ENCODE measurements around the gene CNKSR3.

CNKSR3 gene

GRCh38 chr6:154500769-154501577 lies 9.5 kb downstream of the CNKSR3 start:
- no peak for DNase-seq

- DNase-seq, result no peak
Observed at GRCh38 chr6:154499855-154500589, 10.5 kb downstream of the CNKSR3 start.

- DNase-seq, result no peak
Observed at GRCh38 chr6:154498340-154498934, 12.0 kb downstream of the CNKSR3 start.

GRCh38 chr6:154496793-154497517 lies 13.5 kb downstream of the CNKSR3 start:
- DNase-seq, result no peak

GRCh38 chr6:154496186-154496585 lies 14.3 kb downstream of the CNKSR3 start:
- no peak for DNase-seq

- DNase-seq, result no peak
Observed at GRCh38 chr6:154494592-154495311, 15.7 kb downstream of the CNKSR3 start.

GRCh38 chr6:154491567-154492470 lies 18.7 kb downstream of the CNKSR3 start:
- no peak for DNase-seq

- DNase-seq, result no peak
Observed at GRCh38 chr6:154489822-154490221, 20.7 kb downstream of the CNKSR3 start.

GRCh38 chr6:154488802-154489437 lies 21.6 kb downstream of the CNKSR3 start:
- no peak for DNase-seq

GRCh38 chr6:154488248-154488593 lies 22.3 kb downstream of the CNKSR3 start:
- DNase-seq, result no peak

- no peak for DNase-seq
Observed at GRCh38 chr6:154487367-154488247, 22.9 kb downstream of the CNKSR3 start.

- no peak for DNase-seq
Observed at GRCh38 chr6:154485815-154486214, 24.7 kb downstream of the CNKSR3 start.

GRCh38 chr6:154484942-154485341 lies 25.5 kb downstream of the CNKSR3 start:
- no peak for DNase-seq

- DNase-seq, result no peak
Observed at GRCh38 chr6:154482858-154483257, 27.6 kb downstream of the CNKSR3 start.

GRCh38 chr6:154481521-154482013 lies 28.9 kb downstream of the CNKSR3 start:
- no peak for DNase-seq

- DNase-seq, result no peak
Observed at GRCh38 chr6:154479771-154480639, 30.5 kb downstream of the CNKSR3 start.

- no peak for DNase-seq
Observed at GRCh38 chr6:154479351-154479769, 31.1 kb downstream of the CNKSR3 start.

- no peak for DNase-seq
Observed at GRCh38 chr6:154478701-154479060, 31.8 kb downstream of the CNKSR3 start.
